Measurements from ENCODE around the gene DYNC1H1.
"Not testable (repeated sequence)": the region's sequence is repeated elsewhere in the genome, so short reads cannot be mapped to it uniquely, and the experiment has no call there.

DYNC1H1 gene

GRCh38 chr14:102074415-102074964 is 110.1 kb downstream of the DYNC1H1 start:
- peak in 1 of 2 donors; percentile 26 for DNase-seq

DNA sequence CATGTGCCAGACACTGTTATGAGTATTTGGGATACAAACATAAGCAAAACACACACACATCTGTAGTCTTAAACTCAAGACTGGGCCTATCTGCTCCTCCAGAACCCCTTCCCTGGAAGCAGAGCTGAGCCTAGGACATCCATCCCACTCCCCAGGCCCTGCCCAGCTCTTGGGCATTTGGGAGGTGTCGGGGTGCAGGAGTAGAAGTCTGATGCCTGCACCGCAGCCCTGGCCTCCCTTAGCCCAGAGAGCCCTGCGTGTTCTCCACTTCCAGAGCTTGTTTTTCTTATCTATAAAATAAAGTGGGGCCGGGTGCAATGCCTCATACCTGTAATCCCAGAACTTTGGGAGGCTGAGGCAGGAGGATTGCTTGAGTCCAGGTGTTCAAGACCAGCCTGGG is 110.8 kb downstream of the DYNC1H1 start:
- peak in 1 of 2 donors; percentile 33 for DNase-seq

- peak in 1 of 2 donors; percentile 59 for DNase-seq
These were observed 113.0 kb downstream of the DYNC1H1 start for GRCh38 chr14:102077382-102077709.

- DNase-seq = peak in 1 of 2 donors; percentile 55
These were observed 114.0 kb downstream of the DYNC1H1 start for GRCh38 chr14:102078361-102078791.

DNA sequence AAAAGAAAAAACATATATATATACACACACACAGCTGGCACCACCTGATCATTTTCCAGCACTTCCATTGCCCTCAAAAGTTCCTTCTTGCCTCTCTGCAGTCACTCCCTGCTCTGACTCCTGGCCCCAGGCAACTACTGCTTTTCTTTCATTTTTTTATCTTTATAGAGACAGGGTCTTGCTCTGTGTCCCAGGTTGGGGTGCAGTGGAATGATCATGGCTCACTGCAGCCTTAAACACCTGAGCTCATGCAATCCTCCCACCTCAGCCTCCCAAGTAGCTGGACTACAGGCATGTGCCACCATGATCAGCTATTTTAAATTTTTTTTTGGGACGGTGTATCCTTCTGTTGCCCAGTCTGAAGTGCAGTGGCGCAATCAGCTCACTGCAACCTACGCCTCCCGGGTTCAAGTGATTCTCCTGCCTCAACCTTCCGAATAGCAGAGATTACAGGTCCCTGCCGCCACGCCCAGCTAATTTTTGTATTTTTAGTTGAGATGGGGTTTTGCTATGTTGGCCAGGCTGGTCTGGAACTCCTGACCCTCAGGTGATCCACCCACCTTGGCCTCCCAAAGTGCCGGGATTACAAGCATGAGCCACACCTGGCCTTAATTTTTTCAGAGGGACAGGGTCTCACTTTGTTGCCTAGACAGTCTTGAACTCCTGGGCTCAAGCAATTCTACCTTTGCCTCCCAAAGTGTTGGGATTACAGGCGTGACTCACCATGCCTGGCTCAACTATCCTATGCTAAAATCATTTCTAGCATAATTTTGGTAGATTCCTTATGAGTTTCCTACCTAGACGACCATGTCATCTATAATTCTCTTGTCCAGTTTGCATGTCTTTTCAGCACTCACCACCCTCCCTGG is 114.7 kb downstream of the DYNC1H1 start:
- DNase-seq = peak; percentile 54 to 55

GRCh38 chr14:102079700-102079979 is 115.3 kb downstream of the DYNC1H1 start:
- peak; percentile 30 to 49 for DNase-seq

DNA sequence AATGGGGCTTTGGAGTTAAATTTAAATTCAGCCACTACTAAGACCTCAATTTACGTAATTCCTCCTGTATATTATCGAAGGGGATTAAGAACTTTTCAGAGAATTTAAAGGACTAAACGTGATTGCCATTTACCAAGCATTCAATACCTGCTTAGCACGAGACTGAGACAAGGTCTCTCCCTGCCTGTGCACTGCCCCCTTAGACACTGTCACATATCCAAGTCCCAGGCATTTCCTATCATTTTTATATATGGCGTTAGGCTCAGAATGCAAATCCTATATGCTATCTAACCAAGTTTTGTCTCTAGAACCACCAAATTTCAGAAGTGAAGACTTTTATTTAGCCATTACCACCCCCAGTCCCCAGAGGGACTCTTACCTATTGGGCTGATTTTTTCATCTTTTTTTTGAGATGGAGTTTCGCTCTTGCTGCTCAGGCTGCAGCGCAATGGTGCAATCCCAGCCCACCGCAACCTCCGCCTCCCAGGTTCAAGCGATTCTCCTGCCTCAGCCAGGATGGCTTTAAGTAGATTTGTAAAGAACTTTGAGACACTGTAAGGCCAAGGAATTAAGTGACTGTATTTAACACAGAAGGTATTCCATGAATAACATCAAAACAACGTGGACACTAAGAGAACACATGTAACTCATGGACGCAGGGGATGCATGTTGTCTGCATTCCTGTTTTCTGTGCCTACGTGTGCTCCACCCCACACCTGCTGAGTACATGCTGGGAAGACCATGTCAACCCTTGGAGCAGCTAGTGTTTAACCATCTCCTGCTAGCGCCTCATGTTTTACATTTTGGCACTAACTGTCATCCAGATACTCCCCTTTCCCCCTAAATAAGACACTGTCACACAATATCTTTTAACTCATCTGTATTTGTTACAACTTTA is 116.1 kb downstream of the DYNC1H1 start:
- peak; percentile 15 to 38 for DNase-seq

DNA sequence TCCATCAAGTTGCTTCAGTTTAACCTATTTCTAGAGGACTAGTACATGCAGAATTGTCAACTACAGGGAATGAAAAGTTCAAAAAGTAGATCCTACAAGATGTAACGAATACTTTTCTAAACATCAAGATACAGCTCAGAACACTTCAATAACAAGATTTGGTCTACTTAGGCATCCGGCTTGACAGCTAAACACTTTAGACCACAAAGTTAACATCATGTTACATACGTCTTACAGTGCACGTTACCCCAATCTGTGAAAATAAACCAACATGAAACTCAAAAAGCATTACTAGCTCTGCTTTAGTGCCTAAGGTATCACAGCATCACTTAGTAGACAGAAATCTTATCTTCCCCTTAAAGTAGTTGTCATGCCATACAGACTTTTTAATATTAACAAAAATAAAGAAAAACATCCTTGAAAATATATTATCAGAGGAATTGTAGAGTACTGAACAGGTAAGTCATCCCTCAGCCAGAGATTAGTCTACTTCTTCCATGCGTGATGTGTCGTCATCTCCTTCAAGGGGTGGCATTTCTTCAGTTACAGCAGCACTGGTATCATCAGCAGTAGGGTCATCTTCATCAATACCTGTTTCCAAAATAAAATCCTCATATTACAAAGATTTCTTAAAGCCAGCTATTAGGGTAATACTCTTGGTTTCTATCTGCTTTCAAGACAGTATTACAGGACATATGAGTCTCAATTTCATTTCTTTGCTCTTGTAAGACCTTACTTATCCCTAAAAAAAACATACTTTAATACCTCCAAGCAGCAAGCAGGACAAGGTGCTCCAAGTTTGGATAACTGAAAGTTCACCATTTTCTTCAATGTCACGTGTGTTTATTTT is 117.1 kb downstream of the DYNC1H1 start:
- DNase-seq = peak in 1 of 2 donors; percentile 18

DNA sequence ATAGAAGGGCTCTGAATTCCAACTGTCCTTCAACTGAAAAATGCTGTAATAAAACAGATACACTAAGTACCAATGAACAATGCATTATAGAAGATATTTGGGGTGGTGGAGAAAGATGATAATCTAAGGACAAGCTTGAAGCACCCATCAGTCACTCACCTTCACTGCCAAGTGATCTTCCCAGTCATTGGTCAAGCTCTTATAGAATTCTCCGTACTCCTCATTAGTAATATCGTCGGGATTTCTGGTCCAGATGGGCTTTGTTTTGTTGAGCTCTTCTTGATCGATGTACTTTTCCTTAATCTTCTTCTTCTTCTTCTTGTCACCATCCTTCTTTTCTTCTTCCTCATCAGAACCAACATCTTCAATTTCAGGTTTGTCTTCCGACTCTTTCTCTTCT is 120.1 kb downstream of the DYNC1H1 start:
- not testable (repeated sequence) for DNase-seq

DNA sequence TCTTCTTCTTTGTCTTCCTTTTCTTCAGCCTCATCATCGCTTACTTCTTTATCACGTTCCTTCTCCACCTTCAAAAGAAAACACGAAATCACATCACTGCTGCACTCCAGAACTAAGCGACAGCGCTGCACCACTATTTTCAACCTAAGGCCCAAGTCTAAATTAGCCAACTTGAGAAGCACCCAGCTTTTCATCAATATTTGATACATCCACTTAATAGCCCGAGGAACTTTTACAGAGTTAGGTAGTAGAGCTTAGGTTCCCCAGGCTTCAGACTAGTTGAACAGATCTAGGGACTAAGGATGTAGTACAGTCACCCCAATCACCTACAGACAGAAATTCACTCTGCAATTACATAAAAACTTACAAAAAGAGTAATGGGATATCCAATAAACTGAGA is 120.6 kb downstream of the DYNC1H1 start:
- peak in 1 of 2 donors; percentile 17 for DNase-seq

DNA sequence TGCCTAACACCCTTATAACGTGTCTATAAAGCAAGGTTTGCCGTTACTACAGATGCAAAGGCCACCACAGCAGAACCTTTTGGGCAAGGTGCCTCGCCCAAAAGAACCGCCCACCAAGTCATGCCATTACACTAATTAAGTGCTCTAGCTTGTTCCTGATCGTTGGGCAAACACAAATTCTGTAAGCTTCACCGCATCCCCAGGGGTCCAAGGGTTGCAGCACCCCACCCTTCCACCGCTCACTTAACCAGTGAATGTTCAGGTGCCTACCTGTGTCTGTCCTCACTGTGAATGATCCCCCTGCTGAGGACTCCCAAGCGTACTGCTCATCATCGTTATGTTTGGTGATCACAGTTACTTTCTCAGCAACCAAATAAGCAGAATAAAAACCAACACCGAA is 121.1 kb downstream of the DYNC1H1 start:
- peak in 1 of 2 donors; percentile 34 for DNase-seq

DNA sequence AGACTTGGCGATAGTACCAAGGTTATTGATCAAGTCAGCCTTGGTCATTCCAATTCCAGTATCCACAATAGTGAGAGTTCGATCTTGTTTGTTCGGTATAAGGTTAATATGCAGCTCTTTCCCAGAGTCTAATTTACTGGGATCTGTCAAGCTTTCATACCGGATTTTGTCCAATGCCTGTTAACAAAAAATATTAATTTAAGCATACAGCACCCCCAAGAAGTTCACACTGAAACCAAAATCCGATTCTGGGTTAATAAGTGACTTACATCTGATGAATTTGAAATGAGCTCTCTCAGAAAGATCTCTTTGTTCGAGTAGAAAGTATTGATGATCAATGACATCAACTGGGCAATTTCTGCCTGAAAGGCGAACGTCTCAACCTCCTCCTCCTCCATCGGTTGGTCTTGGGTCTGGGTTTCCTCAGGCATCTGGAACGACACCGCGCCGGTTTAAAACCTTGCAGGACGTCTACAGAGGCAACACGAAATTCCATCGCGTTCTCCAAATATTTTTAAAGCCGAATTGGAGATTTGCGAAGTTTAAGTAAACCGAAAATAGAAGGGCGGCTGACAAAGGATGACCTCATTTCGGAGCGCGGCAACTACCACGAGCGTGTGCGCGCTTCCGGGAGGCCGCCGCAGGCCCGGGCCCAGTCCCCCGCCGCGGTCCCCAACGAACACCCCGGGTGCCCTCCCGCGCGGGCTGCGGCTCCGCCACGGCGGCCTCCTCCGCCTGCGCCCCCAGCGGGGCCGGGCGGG is 121.8 kb downstream of the DYNC1H1 start:
- DNase-seq = peak; percentile 70 to 73

GRCh38 chr14:102086709-102086971 is 122.3 kb downstream of the DYNC1H1 start:
- no peak for DNase-seq

DNA sequence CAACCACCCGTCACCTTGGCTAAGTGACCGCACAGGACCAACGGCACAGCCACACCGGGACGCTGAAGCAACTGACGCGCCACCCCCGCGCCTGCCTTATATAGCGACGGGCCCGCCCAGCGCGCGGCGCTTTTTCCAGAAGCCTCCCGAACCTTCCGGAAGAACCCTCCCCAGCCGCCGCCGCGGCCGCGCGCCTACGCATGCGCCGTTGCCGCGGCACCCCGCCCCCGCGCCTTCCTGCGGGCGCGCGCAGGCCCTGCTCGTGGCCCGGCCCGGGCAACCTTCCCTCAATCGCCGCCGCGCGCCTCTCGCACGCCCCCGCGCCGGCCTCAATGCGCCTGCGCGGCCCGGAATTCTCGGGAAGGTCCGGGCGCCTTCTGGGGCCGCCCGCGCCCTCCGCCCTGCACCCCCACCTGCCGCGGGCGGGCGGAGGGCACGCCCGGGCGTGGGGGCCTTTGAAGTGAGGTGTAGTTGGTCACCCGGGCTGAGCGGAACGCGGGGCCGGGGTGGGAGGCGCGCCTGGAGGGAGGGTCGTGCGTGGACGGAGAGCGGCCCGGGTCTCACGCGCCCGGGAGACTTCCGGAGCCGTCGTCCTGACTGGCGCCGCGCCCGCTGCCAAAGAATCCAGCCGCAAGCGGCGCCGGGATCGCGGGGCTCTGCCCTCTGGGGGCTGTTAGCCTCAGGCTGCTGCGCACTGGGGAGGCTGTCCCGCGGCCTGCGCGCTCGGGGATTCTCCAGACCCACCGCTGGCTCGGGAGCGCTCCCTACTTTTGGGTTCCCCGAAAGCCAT is 122.8 kb downstream of the DYNC1H1 start, which contains the start of gene HSP90AA1:
TSS of gene HSP90AA1 (minus strand) at position 73 of the 790 bp plus-strand sequence. CDS start 666 bp downstream, outside the sequence.
- DNase-seq = peak; percentile 95 to 97

DNA sequence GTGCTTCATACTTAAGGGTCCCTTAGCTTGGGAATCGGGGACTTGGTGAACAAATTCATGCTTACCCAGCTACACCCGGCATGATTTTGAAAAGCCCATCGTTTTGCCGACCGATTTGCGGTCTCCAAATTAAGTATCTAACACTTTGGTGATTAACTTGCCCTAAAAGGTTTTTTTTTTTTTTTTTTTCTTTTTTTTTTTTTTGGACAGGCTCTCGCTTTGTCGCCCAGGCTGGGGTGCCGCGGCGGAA is 123.3 kb downstream of the DYNC1H1 start:
- no peak for DNase-seq

DNA sequence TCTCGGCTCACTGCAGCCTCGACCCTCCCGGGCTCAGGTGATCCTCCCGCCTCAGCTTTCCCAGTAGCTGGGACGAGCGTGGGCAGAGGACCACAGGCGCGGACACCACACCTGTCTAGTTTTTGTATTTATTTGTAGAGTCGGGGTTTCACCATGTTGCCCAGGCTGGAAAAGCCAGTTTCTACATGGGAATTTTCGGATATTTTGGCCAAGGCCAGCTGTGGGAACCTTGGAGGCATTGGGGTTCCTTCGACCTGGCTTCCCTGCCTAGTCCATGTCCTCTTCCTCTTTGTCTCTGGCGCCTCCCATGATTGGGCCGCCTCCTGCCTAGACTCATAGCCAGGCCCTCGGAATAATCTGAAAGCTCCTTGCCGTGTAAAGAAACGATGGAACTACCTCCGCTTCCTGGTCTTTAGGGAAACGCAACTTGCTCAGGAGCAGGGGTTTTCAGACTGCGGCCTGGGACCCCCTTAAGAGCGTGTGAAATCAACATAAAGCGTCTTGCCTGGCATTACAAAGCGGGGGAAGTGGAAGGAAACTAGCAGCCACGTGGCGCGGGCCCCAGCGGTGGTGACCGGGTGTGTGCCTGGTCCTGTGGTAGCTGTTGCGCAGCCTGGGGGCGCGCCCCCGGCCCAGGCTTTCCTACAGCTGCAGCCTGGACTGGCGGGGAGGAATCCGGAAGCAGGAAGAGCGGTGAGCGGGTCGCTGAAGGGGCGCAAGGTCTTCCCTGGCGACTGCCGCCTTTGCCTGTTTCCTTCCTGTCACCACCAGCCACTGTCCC is 123.8 kb downstream of the DYNC1H1 start:
- DNase-seq = peak; percentile 60 to 63

DNA sequence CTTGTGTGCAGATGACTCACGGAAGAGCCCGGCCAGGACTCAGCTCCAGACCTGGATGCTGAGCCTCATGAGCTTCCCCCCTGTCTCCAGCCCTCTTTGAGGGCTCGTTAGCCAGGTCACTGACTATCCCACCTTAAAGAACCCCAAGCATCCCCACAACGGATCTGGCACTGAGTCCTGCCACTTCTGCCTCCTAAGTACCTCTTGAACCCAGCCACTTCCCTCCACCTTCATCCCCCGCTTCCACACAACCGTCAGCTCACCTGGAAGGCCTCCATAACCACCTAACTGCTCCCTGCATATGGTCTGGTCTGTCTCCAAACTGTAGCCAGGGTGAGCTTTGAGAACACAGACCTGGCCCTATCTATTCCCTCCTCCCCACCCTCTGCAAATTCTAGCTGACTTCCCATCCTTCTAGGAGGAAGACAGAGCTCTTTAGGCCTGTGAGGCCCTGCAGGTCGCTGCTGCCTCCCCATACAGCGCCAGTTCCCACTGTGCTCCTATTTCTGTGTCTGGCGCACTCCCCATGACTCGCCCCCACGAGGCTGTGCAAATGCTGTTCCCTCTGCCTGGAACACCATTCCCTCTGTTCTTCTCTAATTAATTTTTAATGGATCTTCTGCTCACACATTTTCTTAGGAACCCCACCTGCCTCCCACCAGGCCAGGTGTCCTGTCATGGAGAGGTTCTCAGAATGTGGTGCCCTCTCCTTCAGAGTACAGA is 125.4 kb downstream of the DYNC1H1 start:
- no peak for DNase-seq

- DNase-seq = no peak
These were observed 126.3 kb downstream of the DYNC1H1 start for GRCh38 chr14:102090713-102091112.

- no peak for DNase-seq
These were observed 128.4 kb downstream of the DYNC1H1 start for GRCh38 chr14:102092806-102093205.

GRCh38 chr14:102094101-102094500 is 129.7 kb downstream of the DYNC1H1 start:
- no peak for DNase-seq

Data from CD4-positive, alpha-beta T cell treated with Interleukin-1 beta for 1 hour (primary cell).